HepG2 (cell line): ENCODE results near the gene UBE2I.

Experiments
- DPF2 ChIP-seq: sonication (generic); formaldehyde crosslinking; IDR thresholded peaks from 2 replicates; pipeline ENCODE4 v1.4.0; 2020; ENCODE audit warnings: mild to moderate bottlenecking, low read depth, missing genetic modification reagents, borderline replicate concordance
- GMEB2 ChIP-seq: IDR thresholded peaks from 2 replicates; pipeline ENCODE4 v1.6.1; 2016; ENCODE audit warnings: missing biosample characterization, missing genetic modification reagents, low read depth
- MYNN ChIP-seq: sonication (generic); formaldehyde crosslinking; IDR thresholded peaks from 2 replicates; pipeline ENCODE4 v1.4.0; 2020; ENCODE audit warnings: mild to moderate bottlenecking, low read depth, missing genetic modification reagents
- SIX1 ChIP-seq: sonication (generic); formaldehyde crosslinking; IDR thresholded peaks from 2 replicates; pipeline ENCODE4 v1.4.0; 2020; ENCODE audit warnings: missing genetic modification reagents, borderline replicate concordance

- TF ChIP-seq MYNN (CRISPR knock-in tag) (no peak), SIX1 (CRISPR knock-in tag) (no peak), GMEB2 (CRISPR knock-in tag) (no peak), DPF2 (CRISPR knock-in tag) (no peak)
Measured at GRCh38 chr16:1275791-1276579, 33.5 kb upstream of the UBE2I start.
